ENCODE data around the gene FANCD2.
"Not testable (repeated sequence)": the region's sequence is repeated elsewhere in the genome, so short reads cannot be mapped to it uniquely, and the experiment has no call there.

Gene FANCD2

DNA sequence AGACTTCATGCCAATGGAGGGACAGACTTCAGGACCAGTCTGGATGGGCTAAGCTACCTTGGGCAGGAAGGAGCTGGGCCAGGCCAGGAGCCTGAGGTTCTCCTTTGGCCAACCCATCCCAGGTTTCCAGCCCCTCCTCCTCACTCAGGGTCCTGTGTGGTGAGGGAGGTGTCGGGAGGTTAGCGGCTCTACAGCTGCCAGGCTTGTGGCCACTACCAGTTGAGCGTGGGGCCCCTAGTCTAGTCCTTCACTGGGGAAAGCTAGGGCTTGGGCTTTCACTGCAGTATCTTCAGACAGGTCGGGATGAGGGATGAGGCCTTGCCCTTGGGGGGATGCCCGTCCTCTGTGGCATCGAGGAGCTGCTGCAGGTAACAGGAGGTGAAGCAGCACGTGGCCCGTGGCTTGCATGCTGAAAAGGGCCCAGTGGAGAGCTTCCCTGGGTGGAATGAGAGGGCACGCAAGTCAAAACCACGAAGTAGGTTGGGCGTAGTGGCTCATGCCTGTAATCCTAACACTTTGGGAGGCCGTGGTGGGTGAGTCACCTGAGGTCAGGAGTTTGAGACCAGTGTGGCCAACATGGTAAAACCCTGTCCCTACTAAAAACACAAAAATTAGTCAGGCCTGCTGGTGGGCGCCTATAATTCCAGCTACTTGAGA lies 8.5 kb upstream of the FANCD2 start:
- no peak for DNase-seq

DNA sequence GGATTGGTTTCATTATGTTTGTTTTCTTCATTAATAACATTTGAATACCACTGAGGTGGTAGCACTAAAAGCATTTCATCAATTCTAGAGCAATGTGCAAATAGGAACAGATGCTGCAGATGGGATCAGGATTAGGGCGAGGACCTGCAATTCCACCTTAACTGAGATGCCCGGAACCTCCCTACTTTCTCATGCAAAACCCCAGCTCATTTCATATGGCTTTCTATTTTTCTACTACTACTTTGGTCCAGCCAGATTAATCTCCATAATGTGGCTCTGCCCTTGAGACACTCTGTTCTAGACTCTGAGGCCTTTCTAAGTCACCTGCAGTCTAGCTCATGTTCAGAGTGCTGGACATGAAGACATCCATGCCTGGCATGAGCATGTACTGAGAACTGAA lies 7.4 kb upstream of the FANCD2 start:
- DNase-seq, result not testable (repeated sequence)

DNA sequence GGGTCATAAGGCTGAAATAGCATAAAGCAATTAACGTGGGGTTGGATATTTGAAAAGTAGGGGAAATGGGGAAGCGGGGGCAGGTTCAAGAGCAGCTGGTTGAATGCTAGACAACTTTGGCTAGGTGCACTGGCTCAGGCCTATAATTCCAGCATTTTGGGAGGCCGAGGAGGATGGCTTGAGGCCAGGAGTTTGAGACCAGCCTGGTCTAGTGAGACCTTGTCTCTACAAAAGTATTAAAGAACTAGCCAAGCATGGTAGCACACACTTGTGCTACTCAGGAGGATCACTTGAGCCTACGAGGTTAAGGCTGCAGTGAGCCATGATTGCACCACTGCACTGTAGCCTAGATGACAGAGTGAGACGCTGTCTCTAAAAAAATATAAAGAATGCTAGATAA lies 6.9 kb upstream of the FANCD2 start:
- DNase-seq, result no peak

DNA sequence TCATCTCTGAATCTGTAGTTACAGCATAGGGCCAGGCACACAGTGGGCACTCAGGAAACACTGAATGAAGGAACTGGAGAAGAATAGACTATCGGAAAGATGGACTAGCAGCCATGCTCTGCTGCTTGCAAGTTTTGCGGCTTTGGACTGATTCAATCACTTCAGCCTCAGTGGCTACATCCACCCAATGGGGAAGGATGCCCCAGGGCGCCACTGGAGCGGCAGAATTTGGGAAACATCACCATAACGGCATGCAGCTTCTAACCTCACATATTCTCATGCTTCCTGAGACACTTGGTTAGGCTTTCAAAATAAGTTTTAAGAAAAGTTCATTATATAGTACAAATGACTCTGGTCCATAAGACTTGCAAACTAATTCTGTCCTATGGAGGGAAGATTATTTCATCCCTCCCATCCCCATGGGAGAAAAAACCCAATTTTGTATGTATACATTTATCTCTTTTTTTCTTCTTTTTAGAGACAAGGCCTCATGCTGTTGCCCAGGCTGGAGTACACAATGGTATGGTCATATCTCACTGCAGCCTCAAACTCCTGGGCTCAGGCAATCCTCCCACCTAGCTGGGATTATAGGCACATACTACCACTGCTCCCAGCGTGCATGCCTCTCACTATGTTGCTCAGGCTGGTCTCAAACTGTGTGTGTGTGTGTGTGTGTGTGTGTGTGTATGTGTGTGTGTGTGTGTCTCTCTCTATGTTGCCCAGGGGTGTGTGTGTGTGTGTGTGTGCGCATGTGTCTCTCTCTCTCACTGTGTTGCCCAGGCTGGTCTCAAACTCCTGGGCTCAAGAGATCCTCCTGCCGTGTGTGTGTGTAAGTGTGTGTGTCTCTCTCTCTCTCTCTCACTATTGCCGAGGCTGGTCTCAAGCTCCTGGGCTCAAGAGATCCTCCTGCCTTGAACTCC lies 4.1 kb upstream of the FANCD2 start:
- DNase-seq, result no peak

DNA sequence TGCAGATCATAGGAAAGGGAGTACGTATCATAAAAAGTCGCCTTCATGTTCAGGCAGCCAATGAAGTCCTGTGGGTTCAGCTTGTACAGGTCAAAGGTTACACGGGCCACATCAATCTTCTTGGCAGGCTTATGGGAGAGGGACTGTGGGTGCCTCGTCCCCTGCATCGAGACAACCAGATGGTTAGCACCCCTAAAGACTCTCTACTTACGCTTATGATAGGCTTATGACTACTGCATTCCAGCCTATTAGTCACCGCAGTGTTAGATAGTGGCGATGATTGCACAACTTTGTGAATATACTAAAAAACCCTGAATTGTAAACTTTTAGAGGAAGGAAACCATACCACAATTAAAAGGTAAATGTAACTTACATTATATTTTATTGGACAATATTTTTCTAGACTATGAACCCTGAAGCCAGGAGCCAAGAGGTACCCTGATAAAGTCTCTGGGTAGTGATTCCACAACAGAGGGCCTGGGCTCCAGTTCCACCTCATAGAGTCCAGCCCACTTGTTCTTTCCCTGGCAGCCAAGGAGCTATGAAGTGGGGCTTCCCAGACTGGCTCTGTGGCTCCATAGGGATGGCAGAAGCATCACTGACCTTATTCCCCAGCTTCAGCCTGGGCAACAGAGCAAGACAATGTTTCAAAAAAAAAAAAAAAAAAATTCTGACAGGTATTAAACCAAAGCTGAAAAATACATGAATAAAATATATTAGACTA lies 2.5 kb upstream of the FANCD2 start:
- no peak for DNase-seq

DNA sequence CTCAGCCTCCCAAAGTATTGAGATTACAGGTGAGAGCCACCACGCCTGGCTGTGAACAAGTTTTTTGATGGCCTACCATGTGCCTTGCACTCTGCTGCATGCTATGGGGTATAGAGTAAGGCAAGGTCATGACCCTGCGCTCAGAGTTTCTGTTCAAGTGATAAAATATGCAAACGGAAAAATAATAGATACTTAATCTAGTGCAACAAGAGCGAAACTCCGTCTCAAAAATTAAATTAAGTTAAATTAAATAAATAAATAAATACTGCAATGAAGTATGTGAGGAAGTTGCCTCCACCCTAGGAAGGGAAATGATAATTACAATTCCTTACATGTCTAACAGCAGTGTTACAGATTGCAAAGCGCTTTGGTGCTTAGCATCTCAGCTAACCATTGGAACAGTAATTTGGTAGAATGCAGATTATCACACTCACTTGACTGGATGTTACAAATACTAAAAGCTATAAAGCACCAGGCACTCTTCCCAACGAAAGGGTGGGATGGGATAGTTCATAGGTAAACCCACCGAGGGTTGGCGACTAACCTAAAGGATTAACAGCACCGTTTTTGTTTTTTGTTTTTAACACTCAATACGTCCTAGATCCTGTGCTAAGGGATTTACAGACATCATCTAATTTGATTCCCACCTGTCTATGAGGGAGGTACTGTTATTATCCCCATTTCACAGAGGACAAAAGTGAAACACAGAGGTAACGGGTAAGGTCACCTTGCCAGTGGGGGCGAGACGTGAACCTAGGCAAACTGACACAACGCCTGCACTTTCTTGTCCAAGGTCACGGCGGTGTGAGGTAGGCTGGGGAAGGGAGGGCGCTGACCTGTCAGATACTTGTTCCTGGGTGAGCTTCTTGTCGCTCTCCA lies 793 bp upstream of the FANCD2 start:
- no peak for DNase-seq

DNA sequence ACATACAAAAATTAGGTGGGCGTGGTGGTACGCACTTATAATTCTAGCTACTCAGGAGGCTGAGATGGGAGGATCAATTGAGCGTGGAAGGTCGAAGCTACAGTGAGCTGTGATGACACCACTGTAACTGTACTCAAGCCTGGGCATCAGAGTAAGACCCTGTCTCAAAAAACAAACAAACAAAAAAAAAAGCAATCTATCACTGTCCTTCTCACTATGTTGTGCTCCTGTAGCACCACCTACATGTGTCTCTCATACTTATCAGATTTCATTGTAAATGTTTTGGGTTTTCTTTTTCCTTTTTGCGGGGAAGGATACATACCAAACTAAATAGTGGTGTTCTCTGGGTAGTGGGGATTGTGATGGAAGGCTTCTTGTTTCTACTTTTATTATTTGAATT lies 14.8 kb downstream of the FANCD2 start:
- no peak for DNase-seq

DNA sequence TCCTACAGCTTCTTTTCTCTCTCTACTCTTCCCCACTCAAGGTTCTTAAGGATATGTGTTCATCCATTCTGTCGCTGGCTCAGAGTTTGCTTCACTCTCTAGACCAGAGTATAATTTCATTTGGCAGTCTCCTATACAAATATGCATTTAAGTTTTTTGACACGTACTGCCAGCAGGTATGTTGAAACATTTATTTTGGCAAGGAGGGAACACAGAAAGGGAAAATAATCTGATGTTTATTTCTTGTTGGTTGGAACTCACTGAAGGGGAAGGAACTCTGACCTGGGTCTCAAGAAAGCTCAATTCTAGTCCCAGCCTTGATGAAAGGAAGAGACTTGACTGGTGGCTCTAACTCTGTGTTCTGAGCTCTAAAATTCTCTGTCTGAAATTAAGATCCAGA lies 21.6 kb downstream of the FANCD2 start:
- DNase-seq, result no peak

DNA sequence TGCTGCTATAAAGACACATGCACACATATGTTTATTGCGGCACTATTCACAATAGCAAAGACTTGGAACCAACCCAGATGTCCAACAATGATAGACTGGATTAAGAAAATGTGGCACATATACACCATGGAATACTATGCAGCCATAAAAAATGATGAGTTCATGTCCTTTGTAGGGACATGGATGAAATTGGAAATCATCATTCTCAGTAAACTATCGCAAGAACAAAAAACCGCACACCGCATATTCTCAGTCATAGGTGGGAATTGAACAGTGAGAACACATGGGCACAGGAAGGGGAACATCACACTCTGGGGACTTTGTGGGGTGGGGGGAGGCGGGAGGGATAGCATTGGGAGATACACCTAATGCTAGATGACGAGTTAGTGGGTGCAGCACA lies 26.8 kb downstream of the FANCD2 start:
- DNase-seq, result not testable (repeated sequence)

DNA sequence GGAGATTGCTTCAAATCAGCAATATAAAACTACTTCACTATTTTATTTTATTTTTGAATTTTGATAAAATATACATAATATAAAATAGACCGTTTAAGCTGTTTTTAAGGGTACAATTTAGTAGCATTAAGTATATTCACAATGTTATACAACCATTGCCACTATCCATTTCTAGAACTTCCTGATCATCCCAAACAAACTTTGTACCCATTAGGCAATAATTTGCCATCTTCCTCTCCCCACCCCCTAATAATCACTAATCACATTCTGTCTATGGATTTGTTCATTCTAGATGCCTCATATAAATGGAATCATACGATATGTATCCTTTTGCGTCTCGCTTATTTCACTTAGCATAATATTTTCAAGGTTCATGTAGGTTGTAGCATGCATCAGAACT lies 28.9 kb downstream of the FANCD2 start:
- no peak for DNase-seq

DNA sequence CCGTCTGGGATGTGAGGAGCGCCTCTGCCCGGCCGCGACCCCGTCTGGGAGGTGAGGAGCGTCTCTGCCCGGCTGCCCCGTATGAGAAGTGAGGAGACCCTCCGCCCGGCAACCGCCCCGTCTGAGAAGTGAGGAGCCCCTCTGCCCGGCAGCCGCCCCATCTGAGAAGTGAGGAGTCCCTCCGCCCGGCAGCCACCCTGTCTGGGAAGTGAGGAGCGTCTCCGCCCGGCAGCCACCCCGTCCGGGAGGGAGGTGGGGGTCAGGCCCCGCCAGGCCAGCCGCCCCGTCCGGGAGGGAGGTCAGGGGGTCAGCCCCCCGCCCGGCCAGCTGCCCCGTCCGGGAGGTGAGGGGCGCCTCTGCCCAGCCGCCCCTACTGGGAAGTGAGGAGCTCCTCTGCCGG lies 43.8 kb downstream of the FANCD2 start:
- DNase-seq, result not testable (repeated sequence)

DNA sequence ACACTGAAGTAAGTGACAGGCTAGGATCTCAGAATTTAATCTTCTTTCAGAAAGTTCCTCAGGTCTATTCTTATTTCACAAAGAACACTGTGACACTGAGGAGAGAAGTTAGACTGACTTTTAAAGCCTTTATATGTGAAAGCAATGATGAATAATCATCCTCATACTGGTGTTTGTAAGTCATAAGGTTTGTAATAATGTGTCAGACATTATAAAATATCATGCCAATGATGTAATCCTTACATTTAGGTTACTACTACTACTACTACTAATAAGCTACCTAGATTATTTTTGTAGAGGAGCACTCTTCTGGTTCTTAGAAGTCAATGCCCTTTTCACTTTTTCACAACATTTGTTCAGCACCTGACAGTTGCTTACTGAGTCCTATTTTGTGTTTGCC lies 48.4 kb downstream of the FANCD2 start:
- no peak for DNase-seq

DNA sequence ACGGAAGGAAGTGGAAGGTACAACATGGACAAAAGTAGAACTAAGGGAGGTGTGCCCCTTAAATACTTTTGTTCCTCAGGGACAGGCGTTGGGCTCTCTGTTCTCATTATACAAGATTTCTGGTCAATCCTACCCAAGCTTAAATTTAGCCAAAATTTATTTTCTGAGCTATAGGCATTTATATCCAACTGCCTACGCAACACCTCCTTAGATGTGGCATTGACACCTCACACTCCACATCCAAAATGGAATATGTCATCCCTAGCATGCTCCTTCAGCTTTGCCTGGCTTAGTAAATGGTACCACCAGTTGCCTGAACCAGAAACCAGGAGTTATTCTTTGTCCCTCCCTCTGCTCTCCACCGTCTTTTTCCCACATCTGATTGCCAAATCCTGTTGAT lies 55.6 kb downstream of the FANCD2 start:
- no peak for DNase-seq

DNA sequence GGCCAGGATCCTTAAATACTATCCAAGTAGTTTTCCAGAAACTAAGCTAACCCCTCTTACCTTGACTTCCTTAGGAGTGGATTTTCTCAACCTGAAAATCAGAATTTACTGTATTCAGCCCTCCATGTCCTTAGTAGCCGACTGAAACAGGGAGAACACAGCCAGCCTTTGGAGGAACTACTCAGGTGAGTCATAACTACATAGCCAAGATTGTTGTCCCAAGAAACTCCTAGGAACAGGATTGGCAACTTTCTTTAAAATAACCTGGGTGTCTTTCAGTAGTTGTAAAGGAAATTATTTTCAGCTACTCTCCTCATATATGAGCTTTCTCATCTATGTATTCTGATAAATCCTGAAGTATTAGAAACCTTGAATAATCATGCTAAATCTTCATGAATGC lies 59.5 kb downstream of the FANCD2 start:
- DNase-seq, result no peak

DNA sequence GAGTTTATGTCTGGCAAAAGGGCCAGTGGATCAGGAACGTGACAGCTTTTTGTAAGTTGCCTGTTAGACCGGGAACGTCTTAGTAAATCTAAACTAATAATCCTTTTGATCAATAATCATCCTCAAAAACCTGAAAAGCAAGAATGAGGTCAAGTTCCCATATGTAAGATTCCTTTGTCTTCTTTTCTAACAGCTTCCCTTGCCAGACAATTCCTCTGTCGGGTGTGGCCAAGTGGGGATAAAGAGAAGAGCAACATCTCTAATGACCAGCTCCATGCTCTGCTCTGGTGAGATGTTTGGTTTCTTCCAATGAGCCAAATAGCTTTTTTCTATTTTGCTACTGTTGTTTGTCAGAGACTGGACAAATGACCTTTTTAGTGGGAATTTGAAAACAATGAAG lies 62.0 kb downstream of the FANCD2 start:
- DNase-seq, result no peak

DNA sequence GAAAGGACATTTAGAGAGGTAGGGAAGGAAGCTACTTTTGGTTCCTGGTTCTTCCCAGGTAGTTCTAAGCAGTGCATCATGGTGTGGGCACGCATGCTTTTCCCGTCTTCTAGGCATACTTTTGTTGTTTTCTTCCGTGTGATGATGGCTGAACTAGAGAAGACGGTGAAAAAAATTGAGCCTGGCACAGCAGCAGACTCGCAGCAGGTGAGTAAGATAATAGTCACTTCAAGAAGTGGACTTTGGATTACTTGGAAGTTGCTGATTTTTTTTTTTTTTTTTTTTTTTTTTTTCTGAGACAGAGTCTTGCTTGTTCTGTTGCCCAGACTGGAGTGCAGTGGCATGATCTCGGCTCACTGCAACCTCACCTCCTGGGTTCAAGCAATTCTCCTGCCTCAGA lies 63.9 kb downstream of the FANCD2 start:
- DNase-seq, result no peak

DNA sequence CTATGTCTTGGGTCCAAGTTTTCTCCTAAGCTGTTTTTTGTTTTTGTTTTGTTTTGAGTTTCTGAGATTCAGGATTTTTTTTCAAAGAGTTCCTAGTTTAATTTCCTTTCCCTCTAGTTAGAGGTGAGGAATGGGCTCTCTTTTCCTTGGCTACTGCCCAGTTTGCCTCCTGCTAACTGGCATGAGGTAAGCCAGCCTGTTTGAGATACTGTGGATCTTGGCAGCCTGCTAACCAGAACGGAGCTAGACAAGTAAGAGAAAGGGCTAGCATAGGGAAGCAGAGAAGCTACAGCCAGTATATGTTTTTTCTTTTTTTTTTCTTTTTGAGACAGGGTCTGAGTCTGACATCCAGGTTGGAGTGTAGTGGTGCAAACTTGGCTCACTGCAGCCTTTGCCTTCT lies 64.5 kb downstream of the FANCD2 start:
- not testable (repeated sequence) for DNase-seq

DNA sequence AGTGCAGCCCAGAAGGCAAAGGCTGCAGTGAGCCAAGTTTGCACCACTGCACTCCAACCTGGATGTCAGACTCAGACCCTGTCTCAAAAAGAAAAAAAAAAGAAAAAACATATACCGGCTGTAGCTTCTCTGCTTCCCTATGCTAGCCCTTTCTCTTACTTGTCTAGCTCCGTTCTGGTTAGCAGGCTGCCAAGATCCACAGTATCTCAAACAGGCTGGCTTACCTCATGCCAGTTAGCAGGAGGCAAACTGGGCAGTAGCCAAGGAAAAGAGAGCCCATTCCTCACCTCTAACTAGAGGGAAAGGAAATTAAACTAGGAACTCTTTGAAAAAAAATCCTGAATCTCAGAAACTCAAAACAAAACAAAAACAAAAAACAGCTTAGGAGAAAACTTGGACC lies 65.2 kb downstream of the FANCD2 start:
- DNase-seq, result not testable (repeated sequence)

DNA sequence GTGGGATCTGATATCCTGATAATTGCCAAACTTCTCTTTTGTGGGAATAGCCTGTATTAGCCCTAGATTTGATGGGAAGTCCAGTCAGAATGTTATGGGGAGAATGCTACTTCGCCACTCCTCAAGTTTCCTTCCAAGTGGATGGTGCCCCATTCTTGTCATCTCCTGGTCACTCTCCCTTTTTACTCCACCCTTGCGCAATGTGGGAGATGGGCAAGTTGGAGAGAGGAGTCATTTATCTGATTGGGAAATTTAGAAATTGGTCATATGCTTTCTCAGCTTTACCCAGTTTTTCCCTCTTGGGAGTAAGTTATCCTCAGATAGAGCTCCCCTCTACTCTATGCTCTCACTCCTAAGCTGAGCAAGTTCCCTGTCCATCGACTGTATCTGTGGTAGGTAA lies 67.4 kb downstream of the FANCD2 start:
- no peak for DNase-seq

DNA sequence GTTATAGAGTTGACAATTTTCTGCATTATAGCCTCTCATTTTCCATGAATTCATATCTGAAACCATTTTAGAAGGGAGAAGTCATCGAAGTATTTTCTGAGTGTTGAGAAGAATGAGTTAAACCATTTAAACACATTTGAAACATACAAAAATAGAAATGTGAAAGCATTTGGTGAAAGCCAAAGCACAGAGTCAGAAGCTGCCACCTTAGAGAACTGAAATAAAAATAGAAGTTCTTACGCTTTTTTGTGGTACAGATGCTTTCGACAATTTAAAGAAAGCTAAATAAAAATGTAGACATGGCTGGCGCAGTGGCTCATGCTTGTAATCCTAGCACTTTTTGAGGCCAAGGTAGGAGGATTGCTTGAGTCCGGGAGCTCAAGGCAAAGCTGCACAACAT lies 72.8 kb downstream of the FANCD2 start:
- DNase-seq, result no peak

DNA sequence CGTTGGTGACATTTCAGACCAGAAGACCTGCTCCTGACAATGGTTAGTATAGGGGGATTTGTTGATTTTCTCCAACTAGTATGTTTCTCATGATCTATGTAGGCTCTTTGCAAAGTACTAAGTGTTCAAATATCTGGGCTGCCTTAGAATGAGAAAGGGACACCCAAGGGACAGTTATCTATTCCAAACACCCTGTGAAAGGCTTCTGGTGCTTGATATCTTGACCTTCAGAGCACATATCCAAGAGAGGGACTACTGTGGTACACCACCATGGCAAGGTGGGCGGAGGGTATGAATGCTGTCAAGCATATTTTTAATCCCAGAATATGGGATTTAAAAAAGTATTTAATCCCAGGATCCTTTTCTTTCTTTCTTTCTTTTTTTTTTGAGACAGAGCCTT lies 80.7 kb downstream of the FANCD2 start:
- DNase-seq, result no peak

DNA sequence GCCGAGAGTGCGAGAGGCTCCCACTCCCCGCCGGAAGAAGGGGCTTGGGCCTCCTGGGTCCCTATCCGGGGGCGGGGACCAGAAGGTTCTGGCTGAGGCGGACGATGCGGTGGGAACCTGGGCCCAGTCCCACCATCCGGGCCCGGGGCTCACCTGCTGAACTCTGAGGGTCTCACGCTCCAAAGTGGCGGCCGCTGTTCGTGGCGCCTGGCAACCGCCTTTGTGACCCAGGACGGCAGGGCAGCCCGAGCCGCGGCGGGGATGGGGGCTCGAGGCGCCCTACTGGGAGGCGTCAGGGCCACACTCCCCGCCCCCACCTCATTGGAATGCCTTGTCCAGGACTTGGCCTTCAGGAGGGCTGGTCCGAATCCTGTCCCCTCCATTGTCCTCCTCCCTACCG lies 81.9 kb downstream of the FANCD2 start, which contains the start of gene FANCD2OS:
FANCD2OS (minus strand) TSS at position 165 of the 400 bp plus-strand sequence. CDS start 3,481 bp downstream, outside the sequence.
- no peak for DNase-seq

Data from NCI-H2227 treated with DMSO at 0.1 percent for 48 hours (cell line).